ENCODE data around the gene CCDC110. TPM values are rescaled to one million over a fixed set of nuclear protein-coding genes. Genes with fewer than 3 reads are reported as not detected.

The CCDC110 gene
- total and polyA plus RNA-seq, 2 of the 13 experiments (the other 11 are each of a cell fraction or from before 2014, with no cell fraction given): not detected

DNA sequence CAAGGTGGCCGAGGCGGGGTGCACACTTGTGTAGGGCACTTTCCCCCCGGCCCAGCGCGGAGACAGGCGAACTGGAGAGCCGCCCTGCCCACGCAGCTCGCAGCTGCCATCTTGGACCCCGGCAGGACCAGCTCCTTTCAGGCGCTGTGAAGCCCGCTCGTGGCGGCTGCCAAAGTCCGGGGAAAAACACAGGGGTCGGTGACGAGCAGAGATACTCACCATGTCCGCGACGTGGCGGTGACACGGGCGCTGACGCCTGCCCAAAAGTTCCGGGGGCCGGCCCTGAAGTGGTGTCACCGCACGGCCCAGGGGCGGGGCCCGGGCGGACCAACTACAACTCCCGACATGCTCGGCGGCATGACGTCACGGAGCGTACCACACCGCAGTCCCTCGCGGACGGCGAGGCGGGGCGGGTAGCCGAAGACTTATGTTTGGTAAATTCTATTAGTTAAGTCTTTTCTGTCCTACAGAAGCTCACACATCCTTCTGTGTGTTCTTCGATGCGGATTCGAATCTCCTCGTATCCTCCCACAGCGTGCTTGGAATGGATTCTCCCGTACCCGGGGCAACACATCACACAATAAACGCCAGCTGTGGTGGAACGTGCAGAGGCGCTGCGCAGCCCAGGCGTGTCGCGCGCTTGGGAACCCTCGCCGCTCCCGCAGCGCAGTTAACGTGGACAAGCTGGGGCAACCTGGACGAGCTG is 45.7 kb downstream of the CCDC110 start, which contains the start of gene UFSP2 (continued):
- TF ChIP-seq, protein P1, sequence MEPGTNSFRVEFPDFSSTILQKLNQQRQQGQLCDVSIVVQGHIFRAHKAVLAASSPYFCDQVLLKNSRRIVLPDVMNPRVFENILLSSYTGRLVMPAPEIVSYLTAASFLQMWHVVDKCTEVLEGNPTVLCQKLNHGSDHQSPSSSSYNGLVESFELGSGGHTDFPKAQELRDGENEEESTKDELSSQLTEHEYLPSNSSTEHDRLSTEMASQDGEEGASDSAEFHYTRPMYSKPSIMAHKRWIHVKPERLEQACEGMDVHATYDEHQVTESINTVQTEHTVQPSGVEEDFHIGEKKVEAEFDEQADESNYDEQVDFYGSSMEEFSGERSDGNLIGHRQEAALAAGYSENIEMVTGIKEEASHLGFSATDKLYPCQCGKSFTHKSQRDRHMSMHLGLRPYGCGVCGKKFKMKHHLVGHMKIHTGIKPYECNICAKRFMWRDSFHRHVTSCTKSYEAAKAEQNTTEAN (CRISPR knock-in tag; conservative IDR thresholded peaks at IDR 0.05): no peak; the same call in 1 of the 2 replicates
- TF ChIP-seq GLI4 (CRISPR knock-in tag; IDR thresholded peaks at IDR 0.05; ENCODE audit: borderline replicate concordance) (peak; percentile 73), ZNF577 (CRISPR knock-in tag; IDR thresholded peaks at IDR 0.05; ENCODE audit: borderline replicate concordance, low read depth) (no peak), TCF7 (IDR thresholded peaks at IDR 0.05; ENCODE audit: low read depth) (no peak), ZNF710 (CRISPR knock-in tag; IDR thresholded peaks at IDR 0.05; ENCODE audit: borderline replicate concordance) (peak; percentile 68; the same call in 1 of the 2 replicates), CAMTA2 (CRISPR knock-in tag; IDR thresholded peaks at IDR 0.05; ENCODE audit: borderline replicate concordance) (0 out of 2 replicates have a peak, but pooled peaks have one; percentile 47), ARID2 (CRISPR knock-in tag; IDR thresholded peaks at IDR 0.05; ENCODE audit: borderline replicate concordance) (no peak), ZKSCAN1 (IDR thresholded peaks at IDR 0.05; ENCODE audit: low read length) (no peak), ZNF770 (CRISPR knock-in tag; IDR thresholded peaks at IDR 0.05) (no peak; the same call in 1 of the 2 replicates), ZNF704 (CRISPR knock-in tag; IDR thresholded peaks at IDR 0.05; ENCODE audit: borderline replicate concordance) (peak; percentile 84; the same call in 1 of the 2 replicates), ATAD3A (CRISPR knock-in tag; IDR thresholded peaks at IDR 0.05) (no peak), TGIF2 (CRISPR knock-in tag; IDR thresholded peaks at IDR 0.05) (peak; percentile 82), AKAP8 (CRISPR knock-in tag; IDR thresholded peaks at IDR 0.05) (no peak)
- TF ChIP-seq, protein P2, sequence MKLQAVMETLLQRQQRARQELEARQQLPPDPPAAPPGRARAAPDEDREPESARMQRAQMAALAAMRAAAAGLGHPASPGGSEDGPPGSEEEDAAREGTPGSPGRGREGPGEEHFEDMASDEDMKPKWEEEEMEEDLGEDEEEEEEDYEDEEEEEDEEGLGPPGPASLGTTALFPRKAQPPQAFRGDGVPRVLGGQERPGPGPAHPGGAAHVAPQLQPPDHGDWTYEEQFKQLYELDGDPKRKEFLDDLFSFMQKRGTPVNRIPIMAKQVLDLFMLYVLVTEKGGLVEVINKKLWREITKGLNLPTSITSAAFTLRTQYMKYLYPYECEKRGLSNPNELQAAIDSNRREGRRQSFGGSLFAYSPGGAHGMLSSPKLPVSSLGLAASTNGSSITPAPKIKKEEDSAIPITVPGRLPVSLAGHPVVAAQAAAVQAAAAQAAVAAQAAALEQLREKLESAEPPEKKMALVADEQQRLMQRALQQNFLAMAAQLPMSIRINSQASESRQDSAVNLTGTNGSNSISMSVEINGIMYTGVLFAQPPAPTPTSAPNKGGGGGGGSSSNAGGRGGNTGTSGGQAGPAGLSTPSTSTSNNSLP (IDR thresholded peaks at IDR 0.05; ENCODE audit: low read depth, low read length): no peak
- TF ChIP-seq, protein P3, sequence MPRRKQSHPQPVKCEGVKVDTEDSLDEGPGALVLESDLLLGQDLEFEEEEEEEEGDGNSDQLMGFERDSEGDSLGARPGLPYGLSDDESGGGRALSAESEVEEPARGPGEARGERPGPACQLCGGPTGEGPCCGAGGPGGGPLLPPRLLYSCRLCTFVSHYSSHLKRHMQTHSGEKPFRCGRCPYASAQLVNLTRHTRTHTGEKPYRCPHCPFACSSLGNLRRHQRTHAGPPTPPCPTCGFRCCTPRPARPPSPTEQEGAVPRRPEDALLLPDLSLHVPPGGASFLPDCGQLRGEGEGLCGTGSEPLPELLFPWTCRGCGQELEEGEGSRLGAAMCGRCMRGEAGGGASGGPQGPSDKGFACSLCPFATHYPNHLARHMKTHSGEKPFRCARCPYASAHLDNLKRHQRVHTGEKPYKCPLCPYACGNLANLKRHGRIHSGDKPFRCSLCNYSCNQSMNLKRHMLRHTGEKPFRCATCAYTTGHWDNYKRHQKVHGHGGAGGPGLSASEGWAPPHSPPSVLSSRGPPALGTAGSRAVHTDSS (CRISPR knock-in tag; conservative IDR thresholded peaks at IDR 0.05): no peak
